DND-41 (cell line): ENCODE results near the gene TALDO1.

Source experiments
- ATAC-seq: fragments of 200-7000 bp; cut with Tn5 transposase; 3 replicates; pipeline ENCODE4 v1.9.1; 2021; ENCODE audit warnings: low read depth; ENCODE audit not compliant: insufficient read depth
- DNase-seq: peaks from one replicate; pipeline ENCODE4 v3.0.0-alpha.2; 2020
- H2AFZ ChIP-seq: 2 replicates; pipeline ENCODE4 v1.6.0; 2012; ENCODE audit warnings: low read depth, low read length
- H3K27ac ChIP-seq: 2 replicates; pipeline ENCODE4 v1.5.1; 2012; ENCODE audit warnings: low read length, inconsistent platforms
- H3K27me3 ChIP-seq: fragments of 200-600 bp; sonication (generic); 2 replicates; pipeline ENCODE4 v1.6.0; 2012; ENCODE audit warnings: low read length, mild to moderate bottlenecking, inconsistent platforms; ENCODE audit not compliant: insufficient read depth, poor library complexity
- H3K36me3 ChIP-seq: 2 replicates; pipeline ENCODE4 v1.5.1; 2012; ENCODE audit warnings: low read length, inconsistent platforms; ENCODE audit not compliant: insufficient read depth
- H3K4me1 ChIP-seq: 2 replicates; pipeline ENCODE4 v1.5.1; 2012; ENCODE audit warnings: mild to moderate bottlenecking, low read length; ENCODE audit not compliant: insufficient read depth
- H3K4me2 ChIP-seq: 2 replicates; pipeline ENCODE4 v1.6.0; 2012; ENCODE audit warnings: mild to moderate bottlenecking, moderate library complexity, low read length, inconsistent platforms; ENCODE audit not compliant: insufficient read depth
- H3K4me3 ChIP-seq, 2 experiments: fragments of 200-600 bp in 1 of 2; shearing (Covaris generic) in 1 of 2; 2 replicates each; pipeline ENCODE4 v1.5.1; 2012 to 2016; ENCODE audit warnings: inconsistent platforms in 2 of 2, low read length in 2 of 2, mild to moderate bottlenecking in 2 of 2, low read depth in 1 of 2, moderate library complexity in 1 of 2
- H3K79me2 ChIP-seq: 2 replicates; pipeline ENCODE4 v1.6.0; 2012; ENCODE audit warnings: low read length, inconsistent platforms; ENCODE audit not compliant: insufficient read depth
- H3K9ac ChIP-seq: 2 replicates; pipeline ENCODE4 v1.6.0; 2012; ENCODE audit warnings: low read depth, mild to moderate bottlenecking, inconsistent platforms, low read length, moderate library complexity
- H3K9me3 ChIP-seq: 2 replicates; pipeline ENCODE4 v1.5.1; 2012; ENCODE audit warnings: low read length, moderate library complexity, mild to moderate bottlenecking, inconsistent platforms; ENCODE audit not compliant: insufficient read depth, severe bottlenecking
- H4K20me1 ChIP-seq: 2 replicates; pipeline ENCODE4 v1.6.0; 2012; ENCODE audit warnings: low read length; ENCODE audit not compliant: insufficient read depth
- EZH2 ChIP-seq: IDR thresholded peaks from 3 replicates; pipeline ENCODE4 v1.6.1; 2012; ENCODE audit warnings: borderline replicate concordance, low read depth, mild to moderate bottlenecking, moderate library complexity, low read length, inconsistent platforms; ENCODE audit not compliant: severe bottlenecking
- TF ChIP-seq, protein P1 (sequence below): IDR thresholded peaks from 2 replicates; pipeline ENCODE4 v1.5.1; 2012; ENCODE audit warnings: borderline replicate concordance, low read length, moderate library complexity, mild to moderate bottlenecking; ENCODE audit not compliant: poor library complexity, severe bottlenecking; ENCODE audit errors: extremely low read depth

Gene TALDO1

DNA sequence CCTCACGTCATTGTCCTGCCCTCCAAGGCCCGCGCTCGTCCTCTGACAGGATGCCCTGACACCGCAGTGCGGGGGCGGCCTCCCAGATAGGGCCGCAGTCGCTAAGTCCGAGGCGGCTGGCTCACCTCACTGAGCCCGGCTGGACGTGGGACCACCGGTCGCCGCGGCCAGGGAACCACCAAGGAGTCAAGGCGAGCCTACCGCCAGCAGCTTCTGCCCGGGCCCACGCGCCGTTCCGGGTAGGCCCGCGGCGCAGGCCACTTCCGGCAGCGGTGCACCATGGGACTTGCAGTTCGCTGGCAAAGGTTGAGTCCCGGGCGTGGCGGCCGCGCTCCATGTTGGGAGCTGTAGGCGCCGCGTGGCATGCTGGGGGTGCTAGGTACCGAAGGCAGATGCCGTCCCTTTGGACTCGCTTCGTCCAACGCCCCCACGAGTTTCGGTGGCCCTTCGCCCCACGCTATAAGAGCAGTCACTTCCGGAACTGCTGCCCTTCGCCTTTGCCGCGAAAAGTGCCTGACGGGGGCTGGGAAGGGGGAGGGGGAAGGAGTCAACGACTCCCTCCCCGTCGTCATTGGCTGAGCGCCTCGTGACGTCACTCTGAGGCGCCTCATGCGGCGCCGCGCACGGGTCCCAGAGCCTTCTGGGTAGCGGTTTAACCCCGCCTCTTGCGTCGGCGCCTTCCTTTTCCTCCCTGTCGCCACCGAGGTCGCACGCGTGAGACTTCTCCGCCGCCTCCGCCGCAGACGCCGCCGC is 62.2 kb downstream of the TALDO1 start, which contains the start of gene RPLP2:
TSS of gene RPLP2 (plus strand) at position 681 of the 753 bp plus-strand sequence. CDS start 268 bp downstream, outside the sequence.
- Histone ChIP-seq H3K4me1 (peaks cover 47% of the 10 kb centered on the region), H4K20me1 (peaks cover 41% of the 10 kb centered on the region)

DNA sequence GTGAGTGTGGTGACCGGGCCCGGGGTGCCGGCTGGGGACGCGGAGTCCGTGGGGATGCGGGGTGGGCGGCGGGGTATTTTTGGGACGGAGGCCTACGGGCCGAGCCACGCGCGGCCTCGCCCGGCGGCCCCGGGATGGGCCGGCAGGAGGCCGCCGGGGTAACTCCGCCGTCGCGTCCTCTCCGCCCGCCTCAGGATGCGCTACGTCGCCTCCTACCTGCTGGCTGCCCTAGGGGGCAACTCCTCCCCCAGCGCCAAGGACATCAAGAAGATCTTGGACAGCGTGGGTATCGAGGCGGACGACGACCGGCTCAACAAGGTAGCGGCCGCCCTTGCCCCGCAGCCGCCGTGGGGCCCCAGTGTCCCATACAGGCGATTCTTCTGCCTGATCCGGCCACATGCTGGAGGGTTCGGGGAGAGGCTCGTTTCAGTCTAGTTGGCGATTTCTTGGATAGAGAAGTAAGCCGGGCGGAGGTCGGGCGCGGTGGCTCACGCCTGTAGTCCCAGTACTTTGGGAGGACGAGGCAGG is 62.8 kb downstream of the TALDO1 start:
- DNase-seq (no peak), ATAC-seq (no peak)
- Histone ChIP-seq H3K9me3 (no peaks in the 10 kb centered on the region), H3K4me1 (peaks cover 47% of the 10 kb centered on the region), H4K20me1 (peaks cover 41% of the 10 kb centered on the region), H3K27ac (peak overlapping the region; percentile 98), H2AFZ (no peak overlapping the region), H3K4me3 (peak overlapping the region; percentile 60 to 79), H3K9ac (peak overlapping the region; percentile 84), H3K79me2 (peaks cover 50% of the 10 kb centered on the region), H3K27me3 (no peaks in the 10 kb centered on the region), H3K4me2 (peak overlapping the region; percentile 74), H3K36me3 (peaks cover 39% of the 10 kb centered on the region)
- no peak for TF ChIP-seq EZH2
- TF ChIP-seq, protein P1, sequence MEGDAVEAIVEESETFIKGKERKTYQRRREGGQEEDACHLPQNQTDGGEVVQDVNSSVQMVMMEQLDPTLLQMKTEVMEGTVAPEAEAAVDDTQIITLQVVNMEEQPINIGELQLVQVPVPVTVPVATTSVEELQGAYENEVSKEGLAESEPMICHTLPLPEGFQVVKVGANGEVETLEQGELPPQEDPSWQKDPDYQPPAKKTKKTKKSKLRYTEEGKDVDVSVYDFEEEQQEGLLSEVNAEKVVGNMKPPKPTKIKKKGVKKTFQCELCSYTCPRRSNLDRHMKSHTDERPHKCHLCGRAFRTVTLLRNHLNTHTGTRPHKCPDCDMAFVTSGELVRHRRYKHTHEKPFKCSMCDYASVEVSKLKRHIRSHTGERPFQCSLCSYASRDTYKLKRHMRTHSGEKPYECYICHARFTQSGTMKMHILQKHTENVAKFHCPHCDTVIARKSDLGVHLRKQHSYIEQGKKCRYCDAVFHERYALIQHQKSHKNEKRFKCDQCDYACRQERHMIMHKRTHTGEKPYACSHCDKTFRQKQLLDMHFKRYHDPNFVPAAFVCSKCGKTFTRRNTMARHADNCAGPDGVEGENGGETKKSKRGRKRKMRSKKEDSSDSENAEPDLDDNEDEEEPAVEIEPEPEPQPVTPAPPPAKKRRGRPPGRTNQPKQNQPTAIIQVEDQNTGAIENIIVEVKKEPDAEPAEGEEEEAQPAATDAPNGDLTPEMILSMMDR = no peak

More for the DNA sequence above, 62.2 kb downstream of the TALDO1 start, which contains the start of gene RPLP2:
- TF ChIP-seq EZH2 = no peak
- TF ChIP-seq, protein P1 = no peak
- ATAC-seq (peak; percentile 78), DNase-seq (peak; percentile 97)
- peak within 1 kb of the TSS; percentile 98 for H3K27ac ChIP-seq
- H3K9me3 ChIP-seq = no peaks in the 10 kb centered on the region
- peak within 1 kb of the TSS; percentile 84 for H3K9ac ChIP-seq
- H2AFZ ChIP-seq = peak within 1 kb of the TSS; percentile 87
- peak within 1 kb of the TSS; percentile 74 for H3K4me2 ChIP-seq
- H3K4me3 ChIP-seq = peak within 1 kb of the TSS; percentile 60 to 79
- H3K36me3 ChIP-seq = peaks cover 39% of the 10 kb centered on the region
- no peaks in the 10 kb centered on the region for H3K27me3 ChIP-seq
- H3K79me2 ChIP-seq = peaks cover 53% of the 10 kb centered on the region

DNA sequence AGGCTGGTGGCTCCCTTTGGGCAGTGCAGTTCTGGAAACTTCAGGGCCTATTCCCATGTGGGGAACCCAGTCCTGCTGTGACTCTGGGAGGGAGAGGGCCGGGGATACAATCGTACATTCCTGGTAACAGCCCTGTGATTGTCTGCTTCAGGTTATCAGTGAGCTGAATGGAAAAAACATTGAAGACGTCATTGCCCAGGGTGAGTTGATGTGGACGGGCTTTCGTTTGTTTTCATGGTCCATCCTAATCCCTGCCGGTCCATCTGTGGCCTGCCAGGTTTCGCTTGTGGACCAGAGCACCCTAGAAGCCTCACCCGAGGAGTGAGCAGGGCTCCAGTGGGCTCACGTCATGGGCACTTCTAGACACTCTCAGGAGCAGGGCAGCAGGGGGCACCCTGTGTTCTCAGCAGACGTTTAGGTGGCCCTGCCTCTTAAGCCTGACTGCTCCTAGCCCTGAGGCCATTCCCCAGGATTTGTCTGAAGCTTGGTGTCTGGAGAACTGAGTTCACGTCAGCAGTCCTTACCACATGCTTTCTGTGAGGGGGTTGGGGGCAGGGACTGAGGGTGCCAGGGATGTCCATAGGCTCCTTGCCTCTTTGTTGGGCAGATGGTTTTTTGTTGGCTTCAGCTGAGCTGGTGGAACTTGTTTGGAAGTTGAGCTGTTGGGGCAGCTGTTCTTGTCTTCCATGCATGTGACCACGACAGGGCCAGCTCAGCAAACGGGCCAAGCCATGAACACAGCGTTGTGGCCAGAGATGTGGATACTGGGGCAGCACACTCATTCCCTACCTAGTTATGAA is 64.4 kb downstream of the TALDO1 start:
- Histone ChIP-seq H3K9me3 (no peaks in the 10 kb centered on the region), H2AFZ (no peak overlapping the region), H3K4me1 (peaks cover 38% of the 10 kb centered on the region), H3K36me3 (peaks cover 39% of the 10 kb centered on the region), H3K27me3 (no peaks in the 10 kb centered on the region), H3K4me2 (peak overlapping the region; percentile 74), H3K79me2 (peaks cover 50% of the 10 kb centered on the region), H3K9ac (peak overlapping the region; percentile 84), H4K20me1 (peaks cover 45% of the 10 kb centered on the region), H3K27ac (peak overlapping the region; percentile 98; the same call in 1 of the 2 replicates), H3K4me3 (peak overlapping the region; percentile 60 to 79; a peak in 3 of 4 replicates)
- no peak for DNase-seq
- no peak for TF ChIP-seq EZH2
- TF ChIP-seq, protein P1 = no peak
- ATAC-seq = no peak
